CD4-positive, alpha-beta T cell treated with Interleukin-17A for 1 hour (primary cell): ENCODE measurements around the gene GCDH.
"Not testable (repeated sequence)": the region's sequence is repeated elsewhere in the genome, so short reads cannot be mapped to it uniquely, and the experiment has no call there.

Experiments used
- DNase-seq: peaks from one replicate; pipeline ENCODE4 v3.0.0-alpha.2; 2020

Gene GCDH

GRCh38 chr19:12872941-12873890 is 17.7 kb upstream of the GCDH start:
- DNase-seq = peak; percentile 86

- no peak for DNase-seq
Observed at GRCh38 chr19:12873891-12874745, 16.8 kb upstream of the GCDH start.

- DNase-seq = no peak
Observed at GRCh38 chr19:12875086-12875485, 15.9 kb upstream of the GCDH start.

GRCh38 chr19:12880551-12881171 is 10.3 kb upstream of the GCDH start:
- no peak for DNase-seq

- peak; percentile 90 for DNase-seq
Observed at GRCh38 chr19:12881172-12881808, 9.7 kb upstream of the GCDH start, which contains the start of gene DNASE2. Gene DNASE2 (minus strand): TSS chr19:12881449. CDS start chr19:12881375, 74 bp downstream.

GRCh38 chr19:12882589-12882988 is 8.4 kb upstream of the GCDH start:
- DNase-seq = no peak

- no peak for DNase-seq
Observed at GRCh38 chr19:12884202-12884601, 6.8 kb upstream of the GCDH start.

GRCh38 chr19:12884627-12884925 is 6.4 kb upstream of the GCDH start:
- DNase-seq = no peak

GRCh38 chr19:12884926-12885748 is 5.8 kb upstream of the GCDH start:
- DNase-seq = peak; percentile 91

GRCh38 chr19:12885749-12886650 is 5.0 kb upstream of the GCDH start:
- no peak for DNase-seq

GRCh38 chr19:12886651-12886968 is 4.3 kb upstream of the GCDH start:
- no peak for DNase-seq

GRCh38 chr19:12886969-12887747 is 3.8 kb upstream of the GCDH start, which contains the start of gene KLF1:
Gene KLF1 (minus strand): TSS chr19:12887201. CDS start chr19:12887140, 61 bp downstream.
- no peak for DNase-seq

- no peak for DNase-seq
Observed at GRCh38 chr19:12888006-12888603, 2.9 kb upstream of the GCDH start.

GRCh38 chr19:12890299-12890786 is 617 bp upstream of the GCDH start:
- DNase-seq = not testable (repeated sequence)

GRCh38 chr19:12891553-12892021 is 627 bp downstream of the GCDH start:
- no peak for DNase-seq

- no peak for DNase-seq
Observed at GRCh38 chr19:12893582-12893981, 2.6 kb downstream of the GCDH start.

- DNase-seq = no peak
Observed at GRCh38 chr19:12896460-12896859, 5.5 kb downstream of the GCDH start.

GRCh38 chr19:12899891-12900518 is 9.0 kb downstream of the GCDH start:
- DNase-seq = no peak

GRCh38 chr19:12907166-12907565 is 16.2 kb downstream of the GCDH start:
- no peak for DNase-seq
